ENCODE data around the gene ANKRD36C. TPM values are rescaled to one million over a fixed set of nuclear protein-coding genes. Genes with fewer than 3 reads are reported as not detected.
"Not testable (repeated sequence)": the region's sequence is repeated elsewhere in the genome, so short reads cannot be mapped to it uniquely, and the experiment has no call there.

ANKRD36C gene
- total RNA-seq, 1 donor from 2014 or later: 12.1 TPM

DNA sequence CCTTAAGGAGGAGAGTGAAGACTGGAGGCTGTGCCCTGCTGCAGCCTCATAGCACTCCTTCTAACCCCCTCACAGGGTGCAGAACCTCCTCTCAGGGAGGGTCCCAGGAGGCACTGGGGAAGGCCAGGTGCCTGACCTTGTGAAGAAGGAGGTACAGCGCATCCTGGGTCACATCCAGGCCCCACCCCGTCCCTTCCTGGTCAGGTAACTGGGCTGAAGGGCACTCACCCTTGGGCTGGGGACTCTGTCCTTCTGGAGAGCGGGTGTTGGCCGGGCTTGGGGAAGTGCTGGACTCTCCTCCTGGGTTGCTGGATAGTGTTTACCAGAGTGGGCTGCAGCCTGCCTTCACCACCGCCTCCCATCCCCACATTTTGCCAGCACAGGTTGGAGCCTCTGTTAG, 197.7 kb downstream of the ANKRD36C start:
- intact Hi-C loops (cut with DNase I); H3K9me3 ChIP-seq; H3K27ac ChIP-seq; H3K36me3 ChIP-seq; H3K4me3 ChIP-seq; H3K4me1 ChIP-seq; H3K27me3 ChIP-seq; DNase-seq (ENCODE audit: low spot score in 2 of 2): not testable (repeated sequence)

DNA sequence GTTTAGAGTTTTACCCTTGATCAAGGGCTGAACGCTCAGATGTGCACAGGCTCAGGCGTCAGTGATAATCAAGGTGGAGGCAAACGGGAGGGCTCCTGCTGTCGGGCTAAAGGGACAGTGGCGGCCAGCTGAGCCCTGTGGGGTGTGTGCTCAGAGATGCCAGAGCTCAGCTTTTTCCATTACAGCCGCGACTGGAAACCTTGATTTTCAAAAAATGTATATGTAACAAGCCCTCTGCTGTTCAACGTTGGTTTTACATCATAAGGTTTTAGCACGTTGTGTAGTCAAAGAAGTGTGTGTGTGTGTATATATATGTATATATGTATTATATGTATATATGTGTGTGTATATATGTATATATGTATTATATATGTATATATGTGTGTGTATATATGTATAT, 201.4 kb downstream of the ANKRD36C start:
- H3K9me3 ChIP-seq; H3K36me3 ChIP-seq; H3K4me3 ChIP-seq; H3K27ac ChIP-seq; DNase-seq (ENCODE audit: low spot score in 2 of 2); H3K27me3 ChIP-seq; H3K4me1 ChIP-seq; intact Hi-C loops (cut with DNase I): not testable (repeated sequence)

DNA sequence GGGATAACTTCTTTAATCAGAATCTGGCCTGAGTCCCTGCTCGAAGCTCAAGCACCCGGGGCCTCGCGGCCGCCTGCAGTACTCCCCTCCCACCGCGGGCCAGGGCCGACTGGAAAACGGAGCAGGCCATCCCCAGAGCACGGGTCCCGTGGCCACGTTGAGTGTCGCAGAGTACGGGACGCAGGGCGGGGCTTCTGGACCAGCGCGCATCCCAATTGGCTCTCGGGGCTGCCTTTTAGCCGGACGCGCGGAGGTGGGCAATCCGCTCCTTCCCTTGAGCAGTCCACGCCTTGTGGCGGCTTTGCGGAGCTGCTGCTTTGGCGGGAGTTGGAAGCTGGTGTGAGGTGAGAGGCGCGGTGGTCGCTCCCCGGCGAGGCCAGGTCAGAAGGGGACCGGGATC, 202.2 kb downstream of the ANKRD36C start:
- H3K36me3 ChIP-seq; intact Hi-C loops (cut with DNase I); H3K27ac ChIP-seq; H3K4me3 ChIP-seq; H3K9me3 ChIP-seq; DNase-seq (ENCODE audit: low spot score in 2 of 2); H3K4me1 ChIP-seq; H3K27me3 ChIP-seq: not testable (repeated sequence)

DNA sequence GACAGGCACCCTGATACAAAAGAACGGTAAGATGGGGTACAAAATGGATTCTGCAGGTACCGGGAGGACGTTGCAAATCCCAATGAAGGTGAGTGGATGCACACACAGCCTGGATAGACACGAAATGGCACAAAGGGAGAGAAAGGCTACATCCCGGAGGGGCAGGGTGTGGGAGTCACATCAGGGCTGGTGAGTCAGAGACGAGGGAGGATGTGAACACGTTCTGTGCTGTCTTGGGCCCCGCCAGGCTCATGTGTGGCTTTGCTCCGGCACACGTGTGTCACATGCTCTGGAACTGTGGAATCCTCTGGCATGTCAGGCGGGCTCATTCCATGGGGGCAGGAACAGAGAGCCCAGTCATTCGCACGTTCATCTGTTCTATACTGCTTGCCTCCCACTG, 203.0 kb downstream of the ANKRD36C start:
- H3K4me3 ChIP-seq; H3K27ac ChIP-seq; H3K36me3 ChIP-seq; DNase-seq (ENCODE audit: low spot score in 2 of 2); H3K27me3 ChIP-seq; H3K9me3 ChIP-seq; intact Hi-C loops (cut with DNase I); H3K4me1 ChIP-seq: not testable (repeated sequence)

Other genes with a start within 250 kb of the ANKRD36C start
- gene GPAT2, start 43.1 kb upstream of the ANKRD36C start, total RNA-seq: 9.4 TPM
- gene ADRA2B, start 124.7 kb upstream of the ANKRD36C start, total RNA-seq: 9.4 TPM
- not detected for gene ASTL, start 146.7 kb upstream of the ANKRD36C start, total RNA-seq
- 7.2 TPM for gene DUSP2, start 153.6 kb upstream of the ANKRD36C start, total RNA-seq
- gene STARD7, start 217.0 kb upstream of the ANKRD36C start, total RNA-seq: 85.6 TPM